HG02943 (cell line): ENCODE measurements around the gene PAWR.

ENCODE experiments used
- ATAC-seq: cut with Tn5 transposase; IDR thresholded peaks from one replicate; pipeline ENCODE4 v1.9.1; 2021; ENCODE audit warnings: mild to moderate bottlenecking, low read depth, moderate library complexity; ENCODE audit not compliant: unreplicated experiment

PAWR gene, protein sequence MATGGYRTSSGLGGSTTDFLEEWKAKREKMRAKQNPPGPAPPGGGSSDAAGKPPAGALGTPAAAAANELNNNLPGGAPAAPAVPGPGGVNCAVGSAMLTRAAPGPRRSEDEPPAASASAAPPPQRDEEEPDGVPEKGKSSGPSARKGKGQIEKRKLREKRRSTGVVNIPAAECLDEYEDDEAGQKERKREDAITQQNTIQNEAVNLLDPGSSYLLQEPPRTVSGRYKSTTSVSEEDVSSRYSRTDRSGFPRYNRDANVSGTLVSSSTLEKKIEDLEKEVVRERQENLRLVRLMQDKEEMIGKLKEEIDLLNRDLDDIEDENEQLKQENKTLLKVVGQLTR

DNA sequence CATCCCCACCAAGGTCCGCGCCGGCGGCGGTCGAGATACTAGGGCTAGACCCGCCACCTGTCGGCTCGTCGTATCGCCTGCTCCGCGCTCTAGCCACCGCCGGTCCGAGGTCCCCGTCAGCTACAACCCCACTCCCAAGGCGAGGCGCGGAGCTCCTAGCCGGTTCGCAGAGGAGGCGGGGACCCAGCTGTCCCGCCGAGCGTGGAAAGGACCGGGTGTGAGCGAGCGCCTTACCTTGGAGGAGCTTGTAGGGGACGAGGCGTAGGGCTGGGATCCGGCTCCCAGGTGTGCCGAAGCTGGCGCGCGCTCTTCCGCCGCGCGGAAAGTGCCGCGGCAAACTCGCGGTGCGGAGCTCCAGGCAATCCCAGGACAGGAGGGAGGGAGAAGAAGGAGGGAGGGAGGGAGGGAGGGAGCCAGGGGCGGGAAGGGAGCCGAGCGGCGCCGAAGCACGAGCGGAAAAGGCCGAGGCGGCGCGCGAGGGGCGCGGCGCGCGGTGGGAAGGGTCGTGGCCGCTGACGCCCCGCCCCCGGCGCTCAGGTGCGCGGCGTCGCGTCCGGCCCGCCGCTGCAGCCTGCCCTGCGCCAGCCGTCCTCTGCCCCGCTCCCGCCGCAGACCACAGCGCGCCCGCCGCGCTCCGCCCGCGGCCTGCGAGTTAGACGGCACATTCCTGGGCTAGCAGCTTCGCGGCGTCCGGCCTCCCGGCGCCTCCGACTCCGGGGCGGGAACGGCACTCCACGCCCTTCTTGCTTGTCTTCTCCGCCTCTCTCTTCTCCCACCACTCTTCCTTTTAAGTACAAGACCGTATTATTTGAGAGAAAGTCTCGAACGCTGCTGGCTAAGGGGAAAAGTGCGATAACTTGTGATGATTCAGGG lies at the start of gene PAWR:
Gene PAWR, minus strand, starts transcription at position 327 of the 873 bp plus-strand sequence. CDS start 720 bp downstream, outside the sequence.
- peak; percentile 58 for ATAC-seq

DNA sequence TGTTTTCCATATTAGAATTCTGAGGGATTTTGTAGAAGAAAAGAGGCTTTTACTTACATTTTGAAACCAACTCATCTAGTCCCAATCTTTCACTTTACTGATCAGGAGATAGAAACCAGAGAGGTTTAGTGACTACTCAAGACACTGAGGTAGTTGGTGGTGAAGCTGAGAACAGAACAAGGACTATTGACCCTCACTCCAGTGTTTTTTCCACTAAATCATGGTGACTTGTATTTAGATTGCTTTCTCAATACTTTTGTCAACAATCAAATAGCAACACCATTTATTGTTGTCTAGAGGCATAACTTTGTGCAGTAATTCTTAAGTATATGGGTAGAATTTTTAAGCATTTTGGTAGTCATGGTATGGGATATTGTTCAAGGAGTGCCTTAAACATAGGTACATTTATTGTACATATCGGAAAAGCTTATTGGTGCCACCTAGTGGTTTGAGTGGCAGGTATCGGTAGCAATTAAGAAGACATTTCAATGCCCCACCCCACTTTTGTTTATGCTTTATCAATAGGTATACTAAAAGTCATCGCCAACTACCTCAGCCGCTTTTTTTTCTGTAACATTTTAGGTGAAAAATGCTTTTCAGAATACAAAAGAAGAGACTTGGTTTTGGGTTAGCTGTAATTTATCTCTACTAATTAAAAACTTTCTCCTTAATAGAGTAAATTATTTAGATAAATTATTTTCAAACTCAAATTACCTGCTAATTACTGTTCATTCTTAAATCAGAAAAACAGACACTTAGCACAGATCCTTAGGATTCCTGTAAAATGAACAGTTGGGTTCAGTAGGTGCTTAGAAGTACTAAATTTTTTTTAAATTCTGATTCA lies 47.3 kb upstream of the PAWR start:
- peak; percentile 84 for ATAC-seq

DNA sequence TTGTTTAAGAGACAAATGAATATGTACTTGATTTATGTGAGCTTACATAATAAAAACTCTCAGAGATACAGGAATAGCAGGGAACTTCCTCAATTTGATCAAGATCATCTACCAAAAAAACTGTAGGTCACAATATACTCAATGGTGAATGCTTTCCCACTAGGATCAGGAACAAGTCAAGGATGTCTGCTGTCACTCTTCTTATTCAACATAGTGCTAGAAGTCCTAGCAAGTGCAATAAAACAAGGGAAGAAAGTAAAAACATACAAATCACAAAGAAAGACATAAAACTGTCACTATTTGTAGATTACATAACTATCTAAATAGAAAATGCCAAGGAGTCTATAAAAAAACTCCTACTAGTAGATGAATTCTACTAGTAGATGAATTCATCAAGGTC lies 41.9 kb upstream of the PAWR start:
- no peak for ATAC-seq

DNA sequence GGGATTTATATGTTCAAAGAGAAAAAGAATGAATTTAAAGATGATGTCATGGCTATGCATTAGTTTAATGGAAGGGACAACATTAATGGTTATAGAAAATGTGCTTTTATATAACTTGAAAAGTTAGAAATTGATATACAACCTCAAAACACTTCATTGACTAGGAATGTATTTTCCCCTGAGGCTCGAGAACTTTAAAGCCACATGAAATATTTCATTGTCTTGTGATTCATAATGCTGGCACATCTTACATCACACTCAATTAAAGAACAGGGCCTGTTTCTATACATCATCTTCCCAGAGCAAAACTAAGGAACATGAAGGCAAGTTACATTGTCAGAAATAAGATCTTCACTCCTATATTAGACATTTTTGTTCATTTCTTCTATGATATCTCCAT lies 35.2 kb upstream of the PAWR start:
- no peak for ATAC-seq

DNA sequence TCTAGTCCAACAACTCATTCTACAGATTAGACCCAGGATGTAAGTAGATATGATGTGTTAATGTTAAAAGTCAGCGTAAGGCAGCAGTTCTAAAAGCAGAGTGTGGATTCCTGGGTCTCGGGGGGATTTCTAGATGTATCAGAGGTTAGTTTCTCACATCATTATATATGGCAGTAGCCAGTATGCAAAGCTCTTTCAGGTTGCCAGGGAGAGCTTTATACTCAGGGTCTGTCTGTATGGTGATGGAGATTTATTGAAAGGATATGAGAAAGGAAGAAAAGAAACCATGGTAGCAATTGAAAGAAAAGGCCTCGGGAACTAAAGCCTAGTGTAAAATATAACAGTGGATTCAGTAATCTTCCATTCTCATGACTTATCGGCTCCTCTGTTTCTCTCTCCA lies 26.2 kb upstream of the PAWR start:
- no peak for ATAC-seq

DNA sequence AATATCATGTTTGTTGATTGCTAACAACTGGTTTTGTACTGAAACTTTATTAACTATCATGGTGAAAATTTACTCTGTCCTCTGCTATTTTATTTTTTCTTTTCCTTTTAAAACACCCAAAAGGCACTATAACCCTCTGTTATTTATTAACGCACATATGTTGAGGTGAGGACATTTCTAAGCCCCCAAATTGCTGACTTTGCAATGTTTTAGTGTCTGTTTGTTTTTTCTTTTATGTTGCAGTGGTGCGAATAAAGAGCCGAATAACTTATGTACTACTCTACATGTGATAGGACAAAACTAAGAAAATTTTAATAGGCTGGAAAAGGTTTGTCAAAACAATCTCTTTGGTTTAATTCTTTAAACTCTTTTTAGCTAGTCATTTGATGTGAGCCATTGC lies 24.5 kb upstream of the PAWR start:
- no peak for ATAC-seq

DNA sequence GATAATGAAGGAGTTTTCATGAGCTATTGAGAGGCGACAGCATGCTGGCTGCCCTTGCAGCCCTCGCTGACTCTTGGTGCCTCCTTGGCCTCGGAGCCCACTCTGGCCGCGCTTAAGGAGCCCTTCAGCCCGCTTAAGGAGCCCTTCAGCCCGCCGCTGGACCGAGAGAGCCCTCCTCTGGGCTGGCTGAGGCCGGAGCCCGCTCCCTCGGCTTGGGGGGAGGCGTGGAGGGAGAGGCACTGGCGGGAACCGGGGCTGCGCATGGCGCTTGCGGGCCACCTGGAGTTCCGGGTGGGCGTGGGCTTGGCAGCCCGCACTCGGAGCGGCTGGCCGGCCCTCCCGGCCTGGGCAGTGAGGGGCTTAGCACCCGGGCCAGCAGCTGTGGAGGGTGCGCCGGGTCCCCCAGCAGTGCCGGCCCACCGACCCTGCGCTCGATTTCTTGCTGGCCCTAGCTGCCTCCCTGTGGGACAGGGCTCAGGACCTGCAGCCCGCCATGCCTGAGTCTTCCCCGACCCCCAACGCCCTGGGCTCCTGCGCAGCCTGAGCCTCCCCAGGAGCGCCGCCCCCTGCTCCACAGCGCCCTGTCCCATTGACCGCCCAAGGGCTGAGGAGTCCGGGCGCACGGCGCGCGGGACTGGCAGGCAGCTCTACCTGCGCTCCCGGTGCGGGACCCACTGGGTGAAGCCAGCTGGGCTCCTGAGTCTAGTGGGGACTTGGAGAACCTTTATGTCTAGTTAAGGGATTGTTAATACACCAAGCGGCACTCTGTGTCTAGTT lies 20.1 kb upstream of the PAWR start:
- no peak for ATAC-seq

DNA sequence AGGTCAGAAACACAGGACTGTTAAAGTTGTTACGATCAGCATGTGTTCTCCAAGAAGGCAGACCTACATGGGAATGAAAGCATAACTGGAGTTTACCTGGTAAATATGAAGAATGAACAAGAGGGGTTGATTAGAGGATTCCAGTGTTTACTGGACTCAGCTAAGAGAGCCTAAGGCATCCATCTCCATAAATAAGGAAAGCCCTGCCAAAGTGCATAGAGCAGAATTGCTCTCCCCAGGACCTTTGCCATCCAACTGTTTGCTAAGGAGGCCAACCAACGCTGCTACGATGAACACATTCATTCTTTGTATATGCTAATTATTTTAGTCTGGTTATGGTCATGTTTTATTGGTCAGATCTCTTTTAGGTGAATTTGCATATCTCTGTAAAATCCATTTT lies 17.1 kb upstream of the PAWR start:
- ATAC-seq: no peak

DNA sequence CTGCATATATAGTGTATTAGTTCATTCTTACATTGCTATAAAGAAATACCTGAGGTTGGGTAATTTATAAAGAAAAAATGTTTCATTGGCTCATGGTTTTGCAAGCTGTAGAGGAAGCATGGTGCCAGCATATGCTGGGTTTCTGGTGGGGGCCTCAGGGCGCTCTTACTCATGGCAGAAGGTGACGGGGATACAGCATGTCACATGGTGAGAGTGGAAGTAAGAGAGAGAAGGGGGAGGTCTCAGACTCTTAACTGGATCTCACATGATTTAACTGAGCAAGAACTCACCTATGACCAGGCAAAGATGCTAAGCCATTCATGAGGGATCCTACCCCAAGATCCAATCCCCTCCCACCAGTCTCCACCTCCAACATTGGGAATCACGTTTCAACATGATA lies 15.9 kb upstream of the PAWR start:
- no peak for ATAC-seq

DNA sequence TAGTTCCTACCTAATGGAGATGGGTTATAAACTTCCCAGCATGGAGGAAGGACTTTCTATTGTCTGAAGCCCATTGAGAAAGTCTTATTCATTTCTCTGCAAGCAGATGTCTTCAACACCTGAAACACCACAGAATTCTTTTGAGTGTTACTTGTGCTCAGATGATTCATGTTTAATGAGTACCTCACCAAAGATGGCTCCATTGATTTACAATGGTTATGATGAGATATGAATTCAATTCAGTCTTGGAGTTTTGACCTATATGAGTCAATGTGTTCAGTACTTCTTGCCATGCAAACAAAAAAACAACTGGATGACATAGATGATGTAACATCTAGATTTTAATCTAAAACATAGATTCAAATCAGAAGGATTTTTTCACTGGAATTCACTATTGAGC lies 15.4 kb upstream of the PAWR start:
- ATAC-seq: no peak

DNA sequence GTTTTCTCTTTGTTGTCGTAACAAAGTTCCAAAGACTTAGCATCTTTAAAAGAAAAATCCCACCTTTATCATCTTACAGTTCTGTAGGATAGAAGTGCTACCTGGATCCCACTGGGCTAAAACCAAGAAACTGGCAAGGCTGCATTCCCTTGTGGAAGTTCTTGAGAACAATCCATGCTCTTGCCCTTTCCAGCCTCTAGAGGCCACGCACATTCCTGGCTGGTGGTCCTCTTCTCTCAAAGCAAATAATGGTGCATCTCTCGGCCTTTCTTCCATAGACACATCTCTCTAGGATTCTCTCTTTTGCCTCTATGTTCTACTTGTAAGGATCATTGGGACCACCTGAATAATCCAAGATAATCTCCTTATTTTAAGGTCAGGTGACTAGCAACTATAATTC lies 8.2 kb upstream of the PAWR start:
- ATAC-seq: no peak

DNA sequence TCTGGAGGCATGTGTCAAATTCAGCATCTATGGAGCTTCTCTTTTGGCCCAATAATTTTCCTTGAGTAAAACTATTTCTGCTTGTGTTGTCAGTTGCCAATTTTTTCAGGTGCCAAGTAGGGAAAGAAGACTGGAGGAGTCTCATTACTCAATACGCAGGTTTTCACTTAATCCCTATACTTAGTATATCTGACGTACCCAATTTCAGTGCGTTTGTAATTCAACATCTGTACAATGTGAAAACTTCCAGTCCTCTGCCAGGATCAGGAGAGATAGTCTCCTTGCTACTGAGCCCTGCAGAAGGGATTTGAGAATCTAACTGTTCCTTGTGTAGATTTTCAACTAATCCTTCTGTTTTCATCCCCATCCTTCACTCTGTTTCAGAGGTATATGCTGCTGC lies 5.7 kb upstream of the PAWR start:
- no peak for ATAC-seq

DNA sequence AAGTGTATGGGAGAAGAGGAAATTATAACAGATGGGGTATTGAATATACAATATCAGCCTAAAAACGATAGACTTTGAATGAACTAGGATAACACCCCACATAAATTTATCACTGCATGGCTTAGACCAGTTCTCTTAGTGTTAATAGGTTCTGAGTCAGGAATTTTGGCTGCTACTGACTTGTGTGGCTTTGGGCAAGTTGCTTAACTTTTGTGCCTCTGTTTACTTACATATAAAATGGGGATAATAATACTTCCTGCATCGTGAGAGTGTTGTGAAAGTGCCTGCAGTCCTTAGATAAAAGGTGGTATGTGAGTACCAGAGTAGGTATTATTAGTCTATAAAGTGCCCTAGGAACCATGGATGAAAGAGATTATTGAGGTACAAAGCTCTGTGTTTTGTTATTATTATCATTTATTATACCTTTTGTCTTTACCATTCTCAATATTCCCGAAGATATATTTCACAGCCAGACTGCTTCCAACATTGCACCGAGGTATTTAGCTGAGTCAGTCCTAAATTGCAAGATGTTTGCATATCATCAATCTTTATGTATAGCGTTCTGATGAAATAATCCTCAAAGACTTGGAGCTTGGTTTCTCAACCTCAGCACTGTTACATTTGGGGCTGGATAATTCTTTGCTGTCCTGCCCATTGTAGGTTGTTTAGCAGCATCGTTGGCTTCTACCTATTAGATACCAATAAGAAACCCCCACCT lies 2.3 kb upstream of the PAWR start:
- no peak for ATAC-seq

DNA sequence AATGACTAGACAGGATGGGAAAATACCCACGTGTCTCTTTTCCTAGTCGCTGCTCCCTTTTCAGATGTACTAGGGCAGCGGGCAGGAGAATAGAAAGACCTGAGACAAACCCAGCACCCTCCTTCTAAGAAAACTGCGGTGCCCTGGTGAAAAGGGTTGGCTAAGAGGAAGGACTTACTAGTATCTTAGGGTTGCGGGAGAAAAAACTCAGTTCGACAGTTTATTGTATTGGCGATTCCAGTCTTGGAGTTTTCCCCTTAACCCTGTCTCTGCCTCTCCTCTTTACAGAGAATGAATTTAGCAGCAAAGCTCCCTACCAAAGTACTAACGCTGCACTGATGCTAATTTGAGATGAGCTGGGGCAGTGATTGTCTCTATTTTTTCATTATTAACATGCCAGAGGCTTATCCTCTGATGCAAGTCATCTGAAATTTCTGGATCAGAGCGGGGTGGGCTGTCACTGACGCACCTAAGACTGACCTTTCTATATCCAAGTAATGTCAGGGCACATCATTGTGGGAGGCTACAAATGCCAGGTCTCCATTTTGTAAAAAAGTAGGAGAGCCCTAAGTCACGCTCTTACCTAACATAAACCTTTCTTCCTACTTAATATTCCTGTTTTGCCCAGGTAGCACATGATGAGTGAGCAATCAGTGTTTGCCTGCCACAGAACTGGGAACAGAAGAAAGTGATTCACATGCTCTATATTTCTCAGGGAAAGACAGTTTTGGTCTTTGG lies 916 bp upstream of the PAWR start:
- ATAC-seq: no peak

DNA sequence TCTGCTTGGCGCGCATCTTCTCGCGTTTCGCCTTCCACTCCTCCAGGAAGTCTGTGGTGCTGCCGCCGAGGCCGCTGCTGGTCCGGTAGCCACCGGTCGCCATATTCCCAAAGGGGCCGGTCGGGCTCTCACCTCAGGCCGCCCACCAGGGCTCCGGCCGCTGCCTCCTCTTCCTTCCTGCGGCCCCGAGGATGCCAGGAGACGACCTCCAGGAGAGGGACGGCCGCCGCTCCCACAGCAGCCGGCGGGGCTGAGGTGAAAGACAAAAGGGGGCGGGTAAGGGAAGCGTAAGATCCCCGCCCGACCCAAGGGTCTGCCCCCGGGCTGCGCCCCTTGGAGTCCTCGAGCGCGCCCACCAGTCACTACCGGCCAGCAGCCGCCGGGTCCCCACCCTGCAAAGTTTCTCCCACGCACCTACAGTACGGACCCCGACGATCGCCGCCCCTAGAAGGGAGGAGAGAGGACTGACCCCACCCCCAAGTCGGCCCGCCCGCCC lies 574 bp downstream of the PAWR start:
- ATAC-seq: peak; percentile 27

DNA sequence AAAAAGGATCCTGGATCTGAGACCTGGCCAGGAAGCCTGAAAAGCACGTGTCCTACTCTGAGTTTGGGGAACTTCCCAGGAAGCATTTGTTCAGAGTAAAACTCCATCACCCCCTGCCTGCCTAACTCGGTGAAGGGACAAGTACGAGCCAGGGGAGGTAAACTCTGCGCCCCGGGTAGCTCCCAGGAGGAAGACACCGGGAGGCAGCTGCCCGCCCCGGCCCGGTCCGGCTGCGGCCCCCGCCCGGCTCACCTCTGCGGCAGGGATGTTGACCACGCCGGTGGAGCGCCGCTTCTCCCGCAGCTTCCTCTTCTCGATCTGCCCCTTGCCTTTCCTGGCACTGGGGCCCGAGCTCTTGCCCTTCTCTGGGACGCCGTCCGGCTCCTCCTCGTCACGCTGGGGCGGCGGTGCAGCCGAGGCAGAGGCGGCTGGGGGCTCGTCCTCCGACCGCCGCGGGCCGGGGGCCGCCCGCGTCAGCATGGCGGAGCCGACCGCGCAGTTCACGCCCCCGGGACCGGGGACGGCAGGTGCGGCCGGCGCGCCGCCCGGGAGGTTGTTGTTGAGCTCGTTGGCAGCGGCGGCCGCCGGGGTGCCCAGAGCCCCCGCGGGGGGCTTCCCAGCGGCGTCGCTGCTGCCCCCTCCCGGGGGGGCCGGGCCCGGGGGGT lies 1.2 kb downstream of the PAWR start:
- ATAC-seq: peak; percentile 18

DNA sequence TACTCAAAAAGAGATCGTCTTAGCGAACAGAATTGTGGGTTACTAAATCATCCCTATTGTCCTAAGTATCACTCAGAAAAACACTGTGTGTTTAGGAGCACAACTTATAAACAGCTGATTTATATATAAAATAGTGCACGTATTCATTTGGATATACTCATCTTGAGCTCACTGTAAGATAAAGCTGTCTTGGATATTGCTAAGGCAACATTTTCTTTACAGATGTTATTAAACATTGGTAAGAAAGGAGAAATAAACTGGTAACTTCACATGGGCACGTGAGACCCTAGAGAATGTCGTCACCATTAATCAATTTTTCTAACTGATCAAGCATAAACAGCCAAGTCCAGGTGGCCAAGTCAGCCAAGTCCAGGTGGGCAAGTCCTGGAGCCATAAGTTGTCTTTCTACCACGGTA lies 1.7 kb downstream of the PAWR start:
- ATAC-seq: peak; percentile 0

DNA sequence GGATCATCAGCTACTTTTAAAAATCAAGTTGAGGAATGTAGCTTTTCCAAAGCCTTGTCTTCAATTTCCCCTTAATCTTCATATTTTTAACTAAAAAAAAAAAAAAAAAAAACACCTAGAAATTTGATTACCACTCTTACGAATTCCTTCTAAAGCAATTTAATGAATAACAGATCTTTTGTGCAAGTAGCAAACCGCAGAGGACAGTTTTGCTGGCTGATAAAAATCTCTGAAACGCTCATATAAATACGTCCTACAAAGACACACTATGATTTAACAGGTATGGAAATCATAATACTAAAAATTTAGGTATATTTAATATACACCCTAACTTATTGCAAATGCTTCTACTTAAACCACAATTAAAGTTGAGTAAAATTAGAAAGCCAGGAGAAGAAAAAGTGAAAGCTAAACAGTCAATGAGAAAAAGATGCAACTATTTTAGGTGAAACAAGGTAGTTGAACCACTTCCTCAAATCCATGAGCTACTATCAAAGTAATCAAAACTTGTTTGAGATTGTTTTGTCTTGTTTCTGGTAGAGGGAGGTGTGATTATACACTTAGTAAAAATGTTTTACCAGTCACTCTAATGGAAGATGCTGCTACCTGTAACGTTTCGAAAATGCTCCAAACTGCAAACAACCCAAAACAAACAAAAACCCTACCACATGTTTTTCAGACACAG lies 2.2 kb downstream of the PAWR start:
- ATAC-seq: no peak
